NT2/D1 (cell line): ENCODE measurements around the gene H19.

Experiments
- SUZ12 ChIP-seq: IDR thresholded peaks from 2 replicates; pipeline ENCODE4 v1.6.1; 2011; ENCODE audit not compliant: insufficient read length, insufficient read depth; ENCODE audit errors: extremely low read depth
- YY1 ChIP-seq: IDR thresholded peaks from 2 replicates; pipeline ENCODE4 v1.6.1; 2011; ENCODE audit not compliant: insufficient read length, insufficient read depth
- ZNF274 ChIP-seq: IDR thresholded peaks from 2 replicates; pipeline ENCODE4 v1.6.1; 2011; ENCODE audit warnings: mild to moderate bottlenecking, low read depth, low read length

DNA sequence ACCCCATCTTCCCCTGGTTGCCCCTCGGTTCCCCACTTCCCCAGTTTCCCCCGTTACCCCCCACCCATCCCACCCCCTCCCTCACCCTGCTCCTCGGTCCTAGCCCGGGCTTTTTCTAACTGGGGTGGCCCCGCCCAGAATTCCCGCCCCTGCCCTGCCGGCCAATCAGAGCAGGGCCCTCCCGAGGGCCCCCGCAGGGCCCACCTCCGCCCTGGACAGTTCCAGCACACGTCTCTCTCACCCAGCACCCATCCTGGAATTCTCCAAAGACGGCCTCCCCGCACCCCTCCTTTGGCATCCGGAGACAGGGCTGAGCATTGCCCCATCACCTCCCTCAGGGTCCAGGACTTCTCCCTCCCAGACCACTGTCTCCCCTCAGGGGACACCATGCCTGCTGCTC, at the start of gene H19:
- TF ChIP-seq YY1 (no peak), SUZ12 (no peak), ZNF274 (no peak)
